SK-N-SH treated with all-trans-retinoic acid at 6 μM for 48 hours (cell line): ENCODE measurements around the gene CAPN11.

ENCODE experiments used
- ATAC-seq: fragments of 200-7000 bp; cut with Tn5 transposase; 3 replicates; pipeline ENCODE4 v1.9.1; 2020; ENCODE audit warnings: mild to moderate bottlenecking, moderate library complexity
- ARNTL ChIP-seq: fragments of 450-650 bp; formaldehyde crosslinking; IDR thresholded peaks from 2 replicates; pipeline ENCODE4 v1.5.0; 2020; ENCODE audit warnings: low read depth, mild to moderate bottlenecking, moderate library complexity, borderline replicate concordance
- BACH2 ChIP-seq: fragments of 250-450 bp; sonication (Bioruptor Pico); IDR thresholded peaks from 2 replicates; pipeline ENCODE4 v1.9.0; 2021; ENCODE audit warnings: mild to moderate bottlenecking, borderline replicate concordance
- CREB5 ChIP-seq: fragments of 250-450 bp; sonication (Bioruptor Pico); IDR thresholded peaks from 2 replicates; pipeline ENCODE4 v1.5.1; 2020; ENCODE audit warnings: low read depth, mild to moderate bottlenecking, moderate library complexity
- CSRNP3 ChIP-seq: fragments of 250-450 bp; sonication (Bioruptor Pico); IDR thresholded peaks from 2 replicates; pipeline ENCODE4 v1.5.1; 2021; ENCODE audit warnings: mild to moderate bottlenecking, moderate library complexity
- ESRRG ChIP-seq: fragments of 250-450 bp; sonication (Bioruptor Pico); IDR thresholded peaks from 2 replicates; pipeline ENCODE4 v1.6.1; 2021; ENCODE audit warnings: mild to moderate bottlenecking
- GLIS3 ChIP-seq: fragments of 250-450 bp; sonication (Bioruptor Pico); IDR thresholded peaks from 2 replicates; pipeline ENCODE4 v1.5.0; 2020; ENCODE audit warnings: mild to moderate bottlenecking, moderate library complexity
- OSR1 ChIP-seq: fragments of 250-450 bp; sonication (Bioruptor Pico); IDR thresholded peaks from 2 replicates; pipeline ENCODE4 v1.8.0; 2022; ENCODE audit warnings: moderate library complexity, mild to moderate bottlenecking, inconsistent platforms
- PATZ1 ChIP-seq: fragments of 250-450 bp; sonication (Bioruptor Pico); IDR thresholded peaks from 2 replicates; pipeline ENCODE4 v1.8.0; 2020; ENCODE audit warnings: mild to moderate bottlenecking, moderate library complexity, borderline replicate concordance
- POU6F1 ChIP-seq: fragments of 250-450 bp; sonication (Bioruptor Pico); IDR thresholded peaks from 2 replicates; pipeline ENCODE4 v1.8.0; 2021; ENCODE audit warnings: low read depth, mild to moderate bottlenecking, moderate library complexity, borderline replicate concordance
- PPARA ChIP-seq: fragments of 250-450 bp; sonication (Bioruptor Pico); IDR thresholded peaks from 2 replicates; pipeline ENCODE4 v1.5.0; 2020; ENCODE audit warnings: mild to moderate bottlenecking, borderline replicate concordance
- RARB ChIP-seq: fragments of 250-450 bp; sonication (Bioruptor Pico); IDR thresholded peaks from 2 replicates; pipeline ENCODE4 v1.8.0; 2021; ENCODE audit warnings: mild to moderate bottlenecking, moderate library complexity
- SNAI2 ChIP-seq: fragments of 250-450 bp; sonication (Bioruptor Pico); IDR thresholded peaks from 2 replicates; pipeline ENCODE4 v1.5.0; 2020; ENCODE audit warnings: mild to moderate bottlenecking, moderate library complexity
- TCF4 ChIP-seq: fragments of 250-450 bp; sonication (Bioruptor Pico); IDR thresholded peaks from 2 replicates; pipeline ENCODE4 v1.8.0; 2021; ENCODE audit warnings: mild to moderate bottlenecking, moderate library complexity, borderline replicate concordance
- TOX ChIP-seq: fragments of 250-450 bp; sonication (Bioruptor Pico); IDR thresholded peaks from 2 replicates; pipeline ENCODE4 v1.8.0; 2021; ENCODE audit warnings: mild to moderate bottlenecking, moderate library complexity, borderline replicate concordance
- TSHZ2 ChIP-seq: fragments of 250-450 bp; sonication (Bioruptor Pico); IDR thresholded peaks from 2 replicates; pipeline ENCODE4 v1.5.0; 2020; ENCODE audit warnings: mild to moderate bottlenecking, moderate library complexity
- ZC3H10 ChIP-seq: fragments of 250-450 bp; sonication (Bioruptor Pico); IDR thresholded peaks from 2 replicates; pipeline ENCODE4 v1.5.1; 2021; ENCODE audit warnings: mild to moderate bottlenecking, moderate library complexity
- ZFP3 ChIP-seq: fragments of 250-450 bp; sonication (Bioruptor Pico); IDR thresholded peaks from 2 replicates; pipeline ENCODE4 v1.5.0; 2020; ENCODE audit warnings: mild to moderate bottlenecking, moderate library complexity
- ZFP30 ChIP-seq: fragments of 450-650 bp; formaldehyde crosslinking; IDR thresholded peaks from 2 replicates; pipeline ENCODE4 v1.5.0; 2022; ENCODE audit warnings: mild to moderate bottlenecking, moderate library complexity
- ZNF565 ChIP-seq: fragments of 450-650 bp; formaldehyde crosslinking; conservative IDR thresholded peaks from 2 replicates; pipeline ENCODE4 v1.5.0; 2020; ENCODE audit warnings: low read depth, mild to moderate bottlenecking, moderate library complexity
- ZNF8 ChIP-seq: fragments of 450-650 bp; formaldehyde crosslinking; IDR thresholded peaks from 2 replicates; pipeline ENCODE4 v1.5.0; 2020; ENCODE audit warnings: mild to moderate bottlenecking, moderate library complexity

The CAPN11 gene

GRCh38 chr6:44161997-44162338 lies 3.3 kb downstream of the CAPN11 start:
- TF ChIP-seq OSR1 (CRISPR knock-in tag) (no peak), ZFP3 (no peak), BACH2 (CRISPR knock-in tag) (no peak), CREB5 (no peak), ESRRG (no peak), TOX (no peak), TCF4 (CRISPR knock-in tag) (no peak)

GRCh38 chr6:44162876-44163625 lies 4.4 kb downstream of the CAPN11 start:
- no peak for TF ChIP-seq CSRNP3 (CRISPR knock-in tag)
- TF ChIP-seq TCF4 (CRISPR knock-in tag) = no peak
- no peak for TF ChIP-seq GLIS3 (CRISPR knock-in tag)
- TF ChIP-seq ZFP30 (CRISPR knock-in tag) = no peak
- no peak for TF ChIP-seq ARNTL (CRISPR knock-in tag)
- TF ChIP-seq PATZ1 = no peak
- no peak for TF ChIP-seq ZNF565
- no peak for TF ChIP-seq ZNF8 (CRISPR knock-in tag)
- TF ChIP-seq BACH2 (CRISPR knock-in tag) = no peak
- no peak for TF ChIP-seq POU6F1

More at GRCh38 chr6:44161997-44162338, 3.3 kb downstream of the CAPN11 start:
- ATAC-seq = peak; percentile 19; the same call in 2 of the 3 replicates

GRCh38 chr6:44166116-44166515 lies 7.5 kb downstream of the CAPN11 start:
- no peak for ATAC-seq
- TF ChIP-seq PATZ1 (no peak), TSHZ2 (CRISPR knock-in tag) (no peak), TCF4 (CRISPR knock-in tag) (no peak), RARB (CRISPR knock-in tag) (no peak), SNAI2 (CRISPR knock-in tag) (no peak), ZC3H10 (CRISPR knock-in tag) (no peak), ZFP30 (CRISPR knock-in tag) (no peak), PPARA (CRISPR knock-in tag) (no peak)

More at GRCh38 chr6:44162876-44163625, 4.4 kb downstream of the CAPN11 start:
- ATAC-seq = no peak
